Keratinocyte (primary cell): Measurements from ENCODE around the gene CXorf66.

Source experiments
- CTCF ChIP-seq, 3 experiments: IDR thresholded peaks in 1 of 3; conservative IDR thresholded peaks in 1 of 3; optimal IDR thresholded peaks in 1 of 3; 2 replicates in 2 of 3; 3 replicates in 1 of 3; pipeline versions ENCODE3 to v1.5.1; 2011; ENCODE audit warnings: low read length in 3 of 3, mild to moderate bottlenecking in 3 of 3, moderate library complexity in 2 of 3, control low read depth in 1 of 3, inconsistent platforms in 1 of 3; ENCODE audit not compliant: insufficient read depth in 2 of 3; ENCODE audit errors: extremely low read depth in 1 of 3
- EZH2 ChIP-seq: IDR thresholded peaks from one replicate; pipeline ENCODE4 v1.6.1; 2012; ENCODE audit warnings: inconsistent platforms, mild to moderate bottlenecking, low read length, moderate library complexity

- no peak for TF ChIP-seq CTCF (optimal IDR thresholded peaks at IDR 0.05 in 1 of 3, IDR thresholded peaks at IDR 0.05 in 1 of 3, conservative IDR thresholded peaks at IDR 0.05 in 1 of 3; ENCODE audit: extremely low read depth in 1 of 3, insufficient read depth in 2 of 3, low read length in 3 of 3)
- no peak for TF ChIP-seq EZH2
Measured at GRCh38 chrX:139930401-139930800, 34.9 kb downstream of the CXorf66 start.
